Measurements from ENCODE around the gene TMC8.

Gene TMC8

GRCh38 chr17:78168242-78168902 lies 37.8 kb downstream of the TMC8 start, which contains the start of gene SYNGR2 (continued):
- no peak for TF ChIP-seq ZNF580 (tag by site-specific recombination; IDR thresholded peaks at IDR 0.05)
- no peak for TF ChIP-seq OSR2 (tag by site-specific recombination; IDR thresholded peaks at IDR 0.05)
- no peak for TF ChIP-seq BCL11A (tag by site-specific recombination; IDR thresholded peaks at IDR 0.05; ENCODE audit: low read depth)
- TF ChIP-seq ZNF513 (tag by site-specific recombination; IDR thresholded peaks at IDR 0.05), result no peak
- TF ChIP-seq ZNF791 (tag by site-specific recombination; IDR thresholded peaks at IDR 0.05), result no peak
- TF ChIP-seq ZBTB26 (tag by site-specific recombination; optimal IDR thresholded peaks at IDR 0.05), result peak; percentile 87
- peak; percentile 77 for TF ChIP-seq ZFP69B (tag by site-specific recombination; IDR thresholded peaks at IDR 0.05)
- no peak for TF ChIP-seq ZNF416 (tag by site-specific recombination; IDR thresholded peaks at IDR 0.05)
- TF ChIP-seq ZNF37A (tag by site-specific recombination; IDR thresholded peaks at IDR 0.05), result no peak
- TF ChIP-seq ZNF514 (tag by site-specific recombination; IDR thresholded peaks at IDR 0.05), result no peak
- peak; percentile 83; the same call in 1 of the 2 replicates for TF ChIP-seq ZSCAN30 (tag by site-specific recombination; IDR thresholded peaks at IDR 0.05)
- no peak for TF ChIP-seq ZNF529 (tag by site-specific recombination; IDR thresholded peaks at IDR 0.05; ENCODE audit: insufficient replicate concordance)
- no peak for TF ChIP-seq ZBTB11 (tag by site-specific recombination; conservative IDR thresholded peaks at IDR 0.05; ENCODE audit: low read depth)
- TF ChIP-seq ZNF16 (tag by site-specific recombination; IDR thresholded peaks at IDR 0.05; ENCODE audit: low read depth), result no peak
- no peak for TF ChIP-seq ZNF169 (tag by site-specific recombination; IDR thresholded peaks at IDR 0.05)
- TF ChIP-seq ZNF292 (tag by site-specific recombination; IDR thresholded peaks at IDR 0.05; ENCODE audit: borderline replicate concordance, low read depth), result no peak
- no peak for TF ChIP-seq BCL11B (tag by site-specific recombination; IDR thresholded peaks at IDR 0.05; ENCODE audit: low read depth)
- no peak for TF ChIP-seq ZNF510 (tag by site-specific recombination; IDR thresholded peaks at IDR 0.05; ENCODE audit: insufficient replicate concordance)
- no peak for TF ChIP-seq ZNF549 (tag by site-specific recombination; IDR thresholded peaks at IDR 0.05)
- TF ChIP-seq YY2 (tag by site-specific recombination; IDR thresholded peaks at IDR 0.05), result no peak
- no peak for TF ChIP-seq ZNF24 (tag by site-specific recombination; IDR thresholded peaks at IDR 0.05)
- no peak for TF ChIP-seq ZNF544 (tag by site-specific recombination; IDR thresholded peaks at IDR 0.05)
- TF ChIP-seq ZNF157 (tag by site-specific recombination; IDR thresholded peaks at IDR 0.05), result no peak
- TF ChIP-seq ZNF639 (tag by site-specific recombination; IDR thresholded peaks at IDR 0.05), result 0 out of 2 replicates have a peak, but pooled peaks have one; percentile 22
- TF ChIP-seq, protein P1, sequence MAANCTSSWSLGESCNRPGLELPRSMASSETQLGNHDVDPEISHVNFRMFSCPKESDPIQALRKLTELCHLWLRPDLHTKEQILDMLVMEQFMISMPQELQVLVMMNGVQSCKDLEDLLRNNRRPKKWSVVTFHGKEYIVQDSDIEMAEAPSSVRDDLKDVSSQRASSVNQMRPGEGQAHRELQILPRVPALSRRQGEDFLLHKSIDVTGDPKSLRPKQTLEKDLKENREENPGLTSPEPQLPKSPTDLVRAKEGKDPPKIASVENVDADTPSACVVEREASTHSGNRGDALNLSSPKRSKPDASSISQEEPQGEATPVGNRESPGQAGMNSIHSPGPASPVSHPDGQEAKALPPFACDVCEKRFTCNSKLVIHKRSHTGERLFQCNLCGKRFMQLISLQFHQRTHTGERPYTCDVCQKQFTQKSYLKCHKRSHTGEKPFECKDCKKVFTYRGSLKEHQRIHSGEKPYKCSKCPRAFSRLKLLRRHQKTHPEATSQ (tag by site-specific recombination; IDR thresholded peaks at IDR 0.05), result no peak
- no peak for TF ChIP-seq ZNF571 (tag by site-specific recombination; IDR thresholded peaks at IDR 0.05)
- no peak for TF ChIP-seq ZNF658 (tag by site-specific recombination; IDR thresholded peaks at IDR 0.05)
- TF ChIP-seq ZNF776 (tag by site-specific recombination; IDR thresholded peaks at IDR 0.05; ENCODE audit: borderline replicate concordance), result no peak
- TF ChIP-seq, protein P2, sequence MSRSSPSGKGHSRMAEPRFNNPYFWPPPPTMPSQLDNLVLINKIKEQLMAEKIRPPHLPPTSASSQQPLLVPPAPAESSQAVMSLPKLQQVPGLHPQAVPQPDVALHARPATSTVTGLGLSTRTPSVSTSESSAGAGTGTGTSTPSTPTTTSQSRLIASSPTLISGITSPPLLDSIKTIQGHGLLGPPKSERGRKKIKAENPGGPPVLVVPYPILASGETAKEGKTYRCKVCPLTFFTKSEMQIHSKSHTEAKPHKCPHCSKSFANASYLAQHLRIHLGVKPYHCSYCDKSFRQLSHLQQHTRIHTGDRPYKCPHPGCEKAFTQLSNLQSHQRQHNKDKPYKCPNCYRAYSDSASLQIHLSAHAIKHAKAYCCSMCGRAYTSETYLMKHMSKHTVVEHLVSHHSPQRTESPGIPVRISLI (tag by site-specific recombination; IDR thresholded peaks at IDR 0.05), result no peak
- TF ChIP-seq ZNF350 (tag by site-specific recombination; IDR thresholded peaks at IDR 0.05), result no peak
- peak; percentile 80; the same call in 1 of the 2 replicates for TF ChIP-seq ZNF561 (tag by site-specific recombination; IDR thresholded peaks at IDR 0.05; ENCODE audit: borderline replicate concordance)
